Middle frontal gyrus (tissue), 1 donor: ENCODE measurements around the gene KRTAP6-3.
A peak's percentile ranks its signal among the peaks of the same experiment; 100 is the strongest.

Source experiments
- DNase-seq: peaks from one replicate; pipeline ENCODE4 v3.0.0-alpha.2; 2015; ENCODE audit warnings: low spot score; ENCODE audit errors: extremely low spot score

The KRTAP6-3 gene

GRCh38 chr21:30592140-30592539, at the start of gene KRTAP6-3:
KRTAP6-3 (plus strand) TSS chr21:30592440; CDS start chr21:30592446, 6 bp downstream.
- DNase-seq, result no peak

- no peak for DNase-seq
These were observed 39.5 kb upstream of the KRTAP6-3 start for GRCh38 chr21:30552782-30553181.

- DNase-seq, result no peak
These were observed 37.1 kb upstream of the KRTAP6-3 start for GRCh38 chr21:30555095-30555494.

- no peak for DNase-seq
These were observed 30.9 kb upstream of the KRTAP6-3 start, which contains the start of gene KRTAP19-7 for GRCh38 chr21:30561264-30561895. KRTAP19-7 (minus strand) TSS chr21:30561314; CDS start chr21:30561289, 25 bp downstream.

- DNase-seq, result no peak
These were observed 30.3 kb upstream of the KRTAP6-3 start for GRCh38 chr21:30561957-30562356.

GRCh38 chr21:30563072-30563471, 29.2 kb upstream of the KRTAP6-3 start:
- no peak for DNase-seq

GRCh38 chr21:30563630-30564029, 28.6 kb upstream of the KRTAP6-3 start:
- no peak for DNase-seq

GRCh38 chr21:30567617-30568016, 24.6 kb upstream of the KRTAP6-3 start:
- DNase-seq, result no peak

GRCh38 chr21:30577766-30578165, 14.5 kb upstream of the KRTAP6-3 start:
- no peak for DNase-seq

GRCh38 chr21:30579346-30579745, 12.9 kb upstream of the KRTAP6-3 start:
- peak; percentile 20 for DNase-seq

GRCh38 chr21:30580132-30580531, 12.1 kb upstream of the KRTAP6-3 start:
- DNase-seq, result no peak

GRCh38 chr21:30582870-30583269, 9.4 kb upstream of the KRTAP6-3 start:
- DNase-seq, result no peak

- DNase-seq, result no peak
These were observed 1.9 kb upstream of the KRTAP6-3 start, which contains the start of gene KRTAP22-2 for GRCh38 chr21:30590297-30590696. KRTAP22-2 (minus strand) TSS chr21:30590397.

GRCh38 chr21:30598802-30599201, 6.6 kb downstream of the KRTAP6-3 start, which contains the start of gene KRTAP6-2:
KRTAP6-2 (minus strand) TSS chr21:30598902; CDS start chr21:30598874, 28 bp downstream.
- DNase-seq, result no peak

GRCh38 chr21:30600787-30601186, 8.5 kb downstream of the KRTAP6-3 start, which contains the start of gene KRTAP22-1:
KRTAP22-1 (plus strand) TSS chr21:30601087.
- DNase-seq, result no peak

- DNase-seq, result no peak
These were observed 13.7 kb downstream of the KRTAP6-3 start for GRCh38 chr21:30605968-30606367.

- no peak for DNase-seq
These were observed 19.9 kb downstream of the KRTAP6-3 start for GRCh38 chr21:30612132-30612531.

- no peak for DNase-seq
These were observed 21.6 kb downstream of the KRTAP6-3 start, which contains the start of gene KRTAP6-1 for GRCh38 chr21:30613836-30614235. KRTAP6-1 (minus strand) TSS chr21:30613930; CDS start chr21:30613904, 26 bp downstream.

GRCh38 chr21:30615199-30615598, 23.0 kb downstream of the KRTAP6-3 start:
- DNase-seq, result no peak

GRCh38 chr21:30616125-30616524, 23.9 kb downstream of the KRTAP6-3 start, which contains the start of gene KRTAP20-1:
KRTAP20-1 (plus strand) TSS chr21:30616425; CDS start chr21:30616455, 30 bp downstream.
- no peak for DNase-seq

GRCh38 chr21:30620080-30620479, 27.8 kb downstream of the KRTAP6-3 start:
- DNase-seq, result no peak

- DNase-seq, result no peak
These were observed 28.3 kb downstream of the KRTAP6-3 start, which contains the start of gene KRTAP20-4 for GRCh38 chr21:30620522-30620921. KRTAP20-4 (plus strand) TSS chr21:30620627.

- DNase-seq, result no peak
These were observed 31.1 kb downstream of the KRTAP6-3 start for GRCh38 chr21:30623362-30623761.
